Endothelial cell of umbilical vein (primary cell): ENCODE measurements around the gene MYH16. TPM values are rescaled to one million over a fixed set of nuclear protein-coding genes. Genes with fewer than 3 reads are reported as not detected.
"Not testable (repeated sequence)": the region's sequence is repeated elsewhere in the genome, so short reads cannot be mapped to it uniquely, and the experiment has no call there.

Experiments
- BruUV-seq: library from RNA; stranded (reverse); fragments of 400-500 nt; replicated peaks from 2 replicates; lab custom pipeline; 2021; lab: Mats Ljungman, UMichigan
- CTCF ChIA-PET: fragments of 300-600, 350-600 bp; sonication (Branson Sonifier 250); formaldehyde crosslinking; loops from one replicate; lab custom pipeline; 2021; ENCODE audit warnings: antibody characterized with exemption, inconsistent platforms; lab: Charles Lee
- POLR2A ChIA-PET: fragments of 300-600, 350-600 bp; sonication (Branson Sonifier 250); formaldehyde crosslinking; loops from one replicate; lab custom pipeline; 2021; ENCODE audit warnings: antibody characterized with exemption, inconsistent platforms; lab: Charles Lee
- DNase-seq: peaks from one replicate; pipeline ENCODE4 v3.0.0-alpha.2; 2011; ENCODE audit warnings: low read depth, low spot score
- FAIRE-seq: peaks from 2 replicates; lab custom pipeline; 2011; peaks lifted over from hg19 to GRCh38; lab: Jason Lieb, UNC
- H2AFZ ChIP-seq: 2 replicates; pipeline ENCODE4 v1.6.0; 2012; ENCODE audit warnings: low read depth, low read length, control low read depth, inconsistent platforms
- H3K27ac ChIP-seq: 2 replicates; pipeline ENCODE4 v1.5.1; 2011; ENCODE audit warnings: low read depth, mild to moderate bottlenecking, control low read depth, low read length, moderate library complexity; ENCODE audit not compliant: insufficient read depth
- H3K27me3 ChIP-seq, 2 experiments: 2 replicates each; pipeline versions ENCODE4 v1.6.0 to v1.6.1; 2011; ENCODE audit warnings: low read length in 2 of 2, mixed read lengths in 1 of 2; ENCODE audit not compliant: control insufficient read depth in 2 of 2, insufficient read depth in 2 of 2
- H3K36me3 ChIP-seq, 2 experiments: 2 replicates in 1 of 2; 3 replicates in 1 of 2; pipeline ENCODE4 v1.5.1; 2011; ENCODE audit warnings: low read length in 2 of 2, mild to moderate bottlenecking in 1 of 2, moderate library complexity in 1 of 2; ENCODE audit not compliant: control insufficient read depth in 2 of 2, insufficient read depth in 2 of 2; ENCODE audit errors: extremely low read depth in 1 of 2
- H3K4me1 ChIP-seq: 3 replicates; pipeline ENCODE4 v1.5.1; 2011; ENCODE audit warnings: mild to moderate bottlenecking, low read length; ENCODE audit not compliant: control insufficient read depth, insufficient read depth; ENCODE audit errors: extremely low read depth
- H3K4me2 ChIP-seq: 2 replicates; pipeline ENCODE4 v1.6.1; 2011; ENCODE audit warnings: low read length, control low read depth, mixed read lengths; ENCODE audit not compliant: insufficient read depth
- H3K4me3 ChIP-seq, 3 experiments: fragments of 200-600 bp in 1 of 3; sonication (generic), shearing (Covaris generic) in 1 of 3; replicated peaks in 1 of 3; 2 replicates each; pipeline ENCODE4 v1.5.1; 2011 to 2016; ENCODE audit warnings: control low read depth in 3 of 3, low read length in 3 of 3, mild to moderate bottlenecking in 2 of 3, inconsistent platforms in 1 of 3, low read depth in 1 of 3, moderate library complexity in 1 of 3; ENCODE audit not compliant: insufficient read depth in 1 of 3
- H3K79me2 ChIP-seq: 2 replicates; pipeline ENCODE4 v1.6.0; 2012; ENCODE audit warnings: low read length, inconsistent platforms; ENCODE audit not compliant: control insufficient read depth, insufficient read depth
- H3K9ac ChIP-seq: replicated peaks from 2 replicates; pipeline ENCODE3; 2011; ENCODE audit warnings: low read length, control low read depth; ENCODE audit not compliant: insufficient read depth; ENCODE audit errors: extremely low read depth
- H3K9me1 ChIP-seq: replicated peaks from 3 replicates; pipeline ENCODE4 v1.6.0; 2011; ENCODE audit warnings: mild to moderate bottlenecking, low read length; ENCODE audit not compliant: control insufficient read depth, insufficient read depth; ENCODE audit errors: extremely low read depth
- H3K9me3 ChIP-seq: replicated peaks from 2 replicates; pipeline ENCODE4 v1.5.1; 2012; ENCODE audit warnings: low read length, inconsistent platforms; ENCODE audit not compliant: control insufficient read depth, insufficient read depth
- H4K20me1 ChIP-seq: replicated peaks from 2 replicates; pipeline ENCODE3; 2011; ENCODE audit warnings: mild to moderate bottlenecking, low read length; ENCODE audit not compliant: control insufficient read depth, insufficient read depth; ENCODE audit errors: extremely low read depth
- CTCF ChIP-seq, 2 donors: IDR thresholded peaks; 1 replicate in 1 of 2; 2 replicates in 1 of 2; pipeline ENCODE4 v1.5.1; 2011; ENCODE audit warnings: low read length in 2 of 2, mild to moderate bottlenecking in 2 of 2, moderate library complexity in 2 of 2, control low read depth in 1 of 2, inconsistent platforms in 1 of 2, low read depth in 1 of 2; ENCODE audit not compliant: insufficient read depth in 1 of 2; ENCODE audit errors: extremely low read depth in 1 of 2
- EZH2 ChIP-seq: IDR thresholded peaks from 2 replicates; pipeline ENCODE4 v1.6.1; 2012; ENCODE audit warnings: borderline replicate concordance, low read depth, mild to moderate bottlenecking, moderate library complexity, low read length, inconsistent platforms; ENCODE audit not compliant: severe bottlenecking
- FOS ChIP-seq: IDR thresholded peaks from 2 replicates; pipeline ENCODE4 v1.6.1; 2011; ENCODE audit warnings: mild to moderate bottlenecking, low read length, moderate library complexity, borderline replicate concordance; ENCODE audit not compliant: insufficient read depth
- GATA2 ChIP-seq: IDR thresholded peaks from 2 replicates; pipeline ENCODE4 v1.7.0; 2011; ENCODE audit warnings: low read depth, mild to moderate bottlenecking, moderate library complexity, mixed read lengths, low read length; ENCODE audit not compliant: insufficient read length, insufficient read depth
- JUN ChIP-seq: IDR thresholded peaks from 2 replicates; pipeline ENCODE4 v1.6.1; 2011; ENCODE audit warnings: borderline replicate concordance, low read depth; ENCODE audit not compliant: insufficient read length, insufficient read depth
- MAX ChIP-seq: IDR thresholded peaks from 2 replicates; pipeline ENCODE4 v1.6.1; 2011; ENCODE audit not compliant: insufficient read depth, insufficient read length
- MYC ChIP-seq: IDR thresholded peaks from one replicate; pipeline ENCODE4 v1.6.1; 2011; ENCODE audit warnings: mild to moderate bottlenecking, low read depth, low read length
- POLR2A ChIP-seq: IDR thresholded peaks from 2 replicates; pipeline ENCODE4 v1.6.1; 2012; ENCODE audit warnings: low read depth, mild to moderate bottlenecking, control low read depth, low read length
- POLR2AphosphoS5 ChIP-seq: IDR thresholded peaks from 2 replicates; pipeline ENCODE4 v1.6.1; 2012; ENCODE audit warnings: low read depth, mild to moderate bottlenecking, control low read depth, low read length, moderate library complexity; ENCODE audit not compliant: insufficient read depth
- dilution Hi-C: fragments of 300-500 bp; cut with MboI; formaldehyde crosslinking; loops from one replicate; pipeline ENCODE4 v1.15.0; 2019; ENCODE audit warnings: low sequenced_read_pairs; ENCODE audit not compliant: extremely low pct_ligation_motif_present
- intact Hi-C: fragments of 100-400 bp; cut with micrococcal nuclease; formaldehyde crosslinking; loops from one replicate; pipeline ENCODE4 v1.10.0; 2022
- polyA plus RNA-seq, 4 experiments: library from polyadenylated mRNA; depleted of rRNA in 3 of 4; stranded (reverse) in 3 of 4; unstranded in 1 of 4; fragments of >200 nt; gene quantifications; 2 replicates each; pipeline versions ENCODE4 v1.2.1 to v1.2.3, GENCODE V29; 2011 to 2012; ENCODE audit warnings: missing spikeins in 1 of 4
- total RNA-seq: library from RNA; stranded (reverse); gene quantifications from 2 replicates; pipeline ENCODE4 v1.2.3, GENCODE V29; 2021

Gene MYH16
- total and polyA plus RNA-seq, 2 donors (not counting 3 experiments of a cell fraction or from before 2014, with no cell fraction given), result 0.01 to 0.11 TPM

- no peak overlapping the region for H3K9ac ChIP-seq
- CTCF ChIA-PET, result interaction anchor here (0.6 kb wide), 1 partner anchor 104 kb away, joined by 3 read pairs; no protein-coding TSS in a partner anchor
- intact Hi-C loops, result no loop called here
- H3K4me2 ChIP-seq, result no peak overlapping the region
- FAIRE-seq, result no peak
- POLR2A ChIA-PET, result no interaction called here
- H4K20me1 ChIP-seq, result no peaks in the 10 kb centered on the region
- no peak overlapping the region for H3K4me3 ChIP-seq
- H3K27ac ChIP-seq, result no peak overlapping the region
- dilution Hi-C loops, result no loop called here
- H2AFZ ChIP-seq, result no peak overlapping the region
- no peaks in the 10 kb centered on the region for H3K4me1 ChIP-seq
- DNase-seq, result no peak
- H3K79me2 ChIP-seq, result no peaks in the 10 kb centered on the region
- H3K27me3 ChIP-seq, result peaks cover 2% of the 10 kb centered on the region in 2 experiments
- no TSS peak for BruUV-seq
- H3K36me3 ChIP-seq, result no peaks in the 10 kb centered on the region
- TF ChIP-seq FOS, result no peak
- TF ChIP-seq MYC, result no peak
- TF ChIP-seq EZH2, result no peak
- TF ChIP-seq MAX, result no peak
- no peak for TF ChIP-seq POLR2A
- TF ChIP-seq GATA2, result no peak
- no peak for TF ChIP-seq CTCF (IDR thresholded peaks at IDR 0.05; ENCODE audit: extremely low read depth in 1 of 2, insufficient read depth in 1 of 2, low read depth in 1 of 2, low read length in 2 of 2)
- no peak for TF ChIP-seq JUN
- no peak for TF ChIP-seq POLR2AphosphoS5
- no peaks in the 10 kb centered on the region for H3K9me1 ChIP-seq
- H3K9me3 ChIP-seq, result no peaks in the 10 kb centered on the region
Measured at GRCh38 chr7:99235925-99236324, 36.7 kb upstream of the MYH16 start.

GRCh38 chr7:99237876-99238275 lies 34.8 kb upstream of the MYH16 start:
- FAIRE-seq, H3K9ac ChIP-seq, H3K27ac ChIP-seq, H3K4me1 ChIP-seq, H3K79me2 ChIP-seq, H3K27me3 ChIP-seq, H3K9me1 ChIP-seq, dilution Hi-C loops, BruUV-seq, POLR2A ChIA-PET, DNase-seq, H3K4me3 ChIP-seq, H3K4me2 ChIP-seq, H3K36me3 ChIP-seq, H2AFZ ChIP-seq, intact Hi-C loops, H3K9me3 ChIP-seq, H4K20me1 ChIP-seq: not testable (repeated sequence)
- CTCF ChIA-PET, result interaction anchor here (1.1 kb wide), 1 partner anchor 197 kb away, joined by 3 read pairs; no protein-coding TSS in a partner anchor
